Stimulated activated CD4-positive, alpha-beta T cell treated with anti-CD3 and anti-CD28 coated beads, Interleukin-12 subunit alpha, Interleukin-12 subunit beta, amount 100 ng/mL, for 24 hours (primary cell): ENCODE results near the gene FER1L5.

Experiments used
- DNase-seq, 2 experiments: peaks; one replicate each; pipeline ENCODE4 v3.0.0-alpha.2; 2020; ENCODE audit warnings: low read depth in 2 of 2

Gene FER1L5

GRCh38 chr2:96680561-96681141, 38.1 kb downstream of the FER1L5 start:
- no peak for DNase-seq

- DNase-seq, result no peak
Observed at GRCh38 chr2:96681540-96681939, 39.0 kb downstream of the FER1L5 start.

DNA sequence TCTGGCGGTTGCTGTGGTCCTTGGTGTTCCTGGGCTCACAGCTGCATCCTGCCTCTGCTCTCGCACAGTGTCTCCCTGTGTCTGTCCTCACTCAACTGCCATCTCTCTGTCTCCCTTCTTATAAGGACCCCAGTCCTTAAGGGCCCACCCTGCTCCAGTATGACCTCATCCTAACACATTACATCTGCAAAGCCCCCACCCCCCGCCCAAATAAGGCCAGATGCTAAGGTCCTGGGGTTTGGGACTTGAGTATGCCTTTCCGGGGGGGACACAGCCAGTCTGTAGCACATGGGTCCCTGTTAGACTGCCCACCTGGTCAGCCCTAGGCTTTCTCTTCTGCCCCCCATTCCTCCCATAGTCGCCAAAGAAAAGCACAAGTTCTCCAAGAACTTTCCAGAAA, 40.7 kb downstream of the FER1L5 start:
- no peak for DNase-seq

DNA sequence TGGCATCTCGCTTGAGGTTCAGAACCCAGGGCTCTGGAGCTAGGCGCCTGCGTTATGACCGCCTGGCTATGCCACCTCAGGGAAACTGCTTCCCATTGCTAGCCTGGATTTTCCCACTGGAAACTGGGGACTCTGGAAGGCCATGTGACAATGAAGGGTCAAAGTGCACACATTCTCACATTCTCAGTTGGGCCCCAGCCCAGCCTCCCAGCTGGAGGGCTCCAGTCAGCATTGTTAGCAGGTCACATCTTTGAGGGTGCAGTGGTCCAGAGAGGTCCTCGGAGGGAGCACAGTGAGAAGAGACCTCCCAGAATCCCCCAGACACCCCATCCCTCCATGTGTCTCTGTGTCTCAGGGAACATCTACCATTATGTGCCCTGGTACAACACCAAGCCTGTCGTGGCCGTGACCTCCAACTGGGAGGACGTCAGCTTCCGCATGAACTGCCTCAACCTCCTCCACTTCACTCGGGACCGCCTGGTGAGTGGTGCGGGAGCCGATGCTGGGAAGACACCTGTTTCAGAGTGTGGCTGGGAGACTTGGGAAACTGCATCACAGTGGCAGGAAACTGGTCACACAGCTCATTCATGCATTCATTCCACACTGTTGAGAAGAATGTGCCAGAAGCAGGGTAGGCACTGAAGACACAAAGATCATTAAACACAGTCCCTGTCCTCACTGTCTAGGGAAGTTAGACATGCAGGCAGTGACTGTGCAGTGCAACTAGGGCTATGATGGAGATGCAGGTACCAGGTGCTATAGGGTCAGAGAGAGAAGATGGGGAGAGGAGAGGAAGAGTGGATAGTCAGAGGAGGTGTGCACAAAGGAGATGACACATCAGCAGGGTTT, 41.6 kb downstream of the FER1L5 start:
- no peak for DNase-seq

GRCh38 chr2:96684883-96685576, 42.5 kb downstream of the FER1L5 start:
- DNase-seq, result no peak

- DNase-seq, result no peak
Observed at GRCh38 chr2:96685577-96686459, 43.3 kb downstream of the FER1L5 start.

DNA sequence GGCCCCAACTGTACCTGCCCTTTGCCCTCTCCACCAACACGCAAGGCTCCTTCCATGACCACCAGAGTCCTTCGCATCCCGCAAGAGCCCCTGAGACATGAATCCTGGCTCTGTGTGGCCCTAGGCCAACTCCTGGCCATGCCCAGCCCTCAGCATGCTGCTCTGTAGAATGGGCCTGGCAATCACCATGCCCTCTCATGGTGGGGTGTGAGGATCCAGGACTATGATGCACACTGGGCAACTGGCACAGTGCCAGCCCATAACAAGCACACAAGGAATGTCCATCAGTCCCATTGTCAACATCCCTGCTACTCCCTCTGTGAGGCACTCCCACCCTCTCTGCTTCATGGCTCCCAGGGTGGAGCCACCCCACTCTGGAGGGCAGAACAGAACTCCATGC, 44.7 kb downstream of the FER1L5 start:
- no peak for DNase-seq

- no peak for DNase-seq
Observed at GRCh38 chr2:96687711-96688640, 45.4 kb downstream of the FER1L5 start.

- no peak for DNase-seq
Observed at GRCh38 chr2:96688649-96689430, 46.3 kb downstream of the FER1L5 start.

DNA sequence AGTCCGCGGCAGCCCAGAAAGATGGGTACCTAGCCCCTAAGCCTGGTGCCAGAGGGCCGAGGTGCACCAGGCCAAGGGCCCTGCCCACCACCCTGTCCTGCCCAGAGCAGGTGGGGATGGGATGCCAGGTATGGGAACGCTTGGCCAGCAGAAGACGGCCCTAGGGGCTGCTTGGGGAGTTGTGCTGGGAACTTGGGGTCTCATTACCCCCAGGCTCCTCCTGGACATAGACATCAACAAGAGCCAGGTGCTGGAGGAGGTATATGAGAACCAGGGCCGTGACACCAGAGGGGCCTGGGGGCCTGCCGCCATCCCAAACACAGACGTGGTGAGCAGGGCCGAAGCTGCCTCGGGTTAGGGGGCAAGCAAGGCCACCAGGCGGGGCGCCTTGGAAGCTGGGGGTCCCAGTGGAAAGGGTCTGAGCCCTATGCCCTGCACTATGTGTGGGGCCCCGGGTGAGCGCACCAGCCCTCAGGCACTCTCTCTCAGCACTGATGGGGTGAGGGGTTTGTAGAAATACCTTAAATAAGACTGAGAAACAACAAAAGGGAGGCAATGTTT, 46.9 kb downstream of the FER1L5 start:
- DNase-seq, result no peak

GRCh38 chr2:96690306-96691021, 47.9 kb downstream of the FER1L5 start:
- DNase-seq, result no peak

DNA sequence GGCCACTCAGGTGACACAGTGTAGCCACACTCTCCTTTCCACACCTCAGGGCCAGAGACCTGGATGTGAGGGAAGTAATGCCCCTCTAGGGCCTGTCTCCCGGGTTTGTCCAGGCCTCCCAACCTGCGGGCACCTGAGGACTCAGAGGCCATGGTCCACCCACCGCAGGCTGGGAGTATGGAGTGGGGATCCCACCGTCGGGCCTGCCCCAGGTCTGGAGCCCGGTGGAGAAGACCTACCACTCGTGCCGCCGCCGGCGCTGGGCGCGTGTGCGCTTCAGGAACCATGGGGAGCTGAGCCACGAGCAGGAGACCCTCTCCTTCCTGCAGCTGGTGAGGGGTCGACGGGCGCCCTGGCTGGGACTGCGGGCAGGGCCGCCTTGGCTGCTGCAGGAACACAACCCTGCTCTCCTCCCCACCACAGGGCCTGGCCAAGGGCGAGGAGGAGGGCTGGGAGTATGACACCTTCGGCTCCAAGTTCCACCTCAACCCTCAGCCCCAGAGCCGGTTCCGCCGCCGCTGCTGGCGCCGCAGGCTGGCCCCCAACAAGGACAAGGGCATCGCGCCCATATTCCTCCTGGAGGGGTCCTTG, 48.6 kb downstream of the FER1L5 start:
- DNase-seq, result no peak

DNA sequence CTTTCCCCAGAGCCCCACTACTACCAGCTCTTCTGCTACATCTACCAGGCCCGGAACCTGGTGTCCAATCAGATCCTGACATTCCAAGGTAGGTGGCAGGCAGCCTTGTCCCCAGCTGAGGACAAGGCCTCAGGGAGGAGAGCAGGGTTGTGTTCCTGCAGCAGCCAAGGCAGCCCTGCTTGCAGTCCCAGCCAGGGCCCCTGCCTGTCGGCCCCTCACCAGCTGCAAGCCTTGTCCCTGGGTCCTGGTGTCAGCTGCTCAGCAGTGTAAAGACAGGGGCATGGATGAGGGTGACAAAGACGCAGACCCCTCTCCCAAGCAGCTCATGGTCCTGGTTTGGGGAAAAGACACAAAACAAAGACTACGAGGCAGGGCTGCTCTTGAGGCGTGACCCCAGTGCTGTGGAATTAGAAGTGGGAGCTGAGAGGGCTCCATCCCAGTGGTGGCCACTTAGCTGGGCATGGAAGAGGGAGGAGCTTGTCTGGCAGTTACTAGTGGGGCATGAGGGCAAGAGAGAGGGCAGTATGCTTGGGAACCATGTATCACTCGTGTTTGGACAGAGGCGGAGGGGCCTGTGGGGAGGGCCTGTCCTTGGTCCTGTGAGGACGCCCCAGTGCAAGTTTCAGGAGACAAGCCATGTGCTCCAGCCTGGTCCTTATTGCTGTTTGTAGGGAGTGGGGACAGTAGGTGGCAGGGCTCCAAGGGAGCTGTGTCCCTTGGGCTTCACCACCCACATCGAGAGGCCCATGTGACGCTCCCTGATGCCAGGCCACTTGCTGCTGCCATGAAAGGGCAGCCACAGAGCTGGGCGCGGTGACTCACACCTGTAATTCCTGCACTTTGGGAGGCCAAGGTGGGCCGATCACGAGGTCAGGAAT, 49.8 kb downstream of the FER1L5 start:
- DNase-seq, result no peak

- DNase-seq, result no peak
Observed at GRCh38 chr2:96693286-96694200, 51.0 kb downstream of the FER1L5 start.

DNA sequence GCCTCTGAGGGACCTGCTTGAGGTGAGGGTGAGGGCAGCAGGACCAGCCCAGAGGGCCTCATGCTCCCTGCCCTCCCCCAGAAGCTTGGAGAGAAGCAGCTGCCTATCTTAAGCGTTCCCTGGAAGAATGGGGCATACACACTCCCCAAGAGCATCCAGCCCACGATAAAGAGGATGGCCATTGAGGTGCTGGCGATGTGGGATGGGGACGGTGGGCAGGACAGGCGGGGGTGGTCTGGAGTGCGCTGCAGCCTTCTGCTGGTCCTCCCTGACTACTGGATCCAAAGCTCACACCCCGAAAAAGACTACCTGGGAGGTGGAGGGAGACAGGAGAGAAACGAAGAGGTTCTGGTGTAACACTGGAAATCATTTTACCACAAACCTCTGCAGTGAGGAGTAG, 51.7 kb downstream of the FER1L5 start:
- DNase-seq, result no peak

DNA sequence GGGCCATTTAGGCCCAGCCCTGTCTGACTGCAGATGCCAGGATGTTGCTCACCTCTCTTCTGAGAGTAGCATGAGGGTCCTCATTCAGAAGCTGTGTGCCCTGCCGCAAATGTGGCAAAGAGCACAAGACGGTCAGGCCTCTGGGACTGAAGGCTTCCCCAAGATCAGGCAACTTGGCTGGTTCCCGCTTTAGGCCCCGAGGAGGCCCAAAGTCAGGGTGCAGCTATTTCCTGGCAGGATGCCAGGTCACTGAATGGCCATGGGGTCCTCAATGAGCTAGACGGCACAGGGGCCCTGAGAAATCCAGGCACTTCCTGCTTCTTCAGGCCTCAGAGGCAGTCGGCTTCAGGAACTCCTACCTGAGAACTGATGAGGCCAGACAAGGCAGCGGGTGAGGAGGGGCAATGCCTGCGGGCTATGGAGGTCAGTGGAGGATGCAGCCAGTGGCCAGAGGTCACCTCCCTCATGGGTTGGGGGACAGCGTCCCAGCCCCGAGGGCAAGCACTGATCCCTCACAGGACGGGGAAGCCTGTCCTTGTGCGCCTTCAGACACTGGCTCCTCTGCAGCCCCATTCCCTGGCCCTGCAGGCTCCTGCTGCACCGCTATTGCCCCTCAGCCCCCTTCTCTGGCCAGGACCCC, 52.4 kb downstream of the FER1L5 start:
- no peak for DNase-seq
